HepG2 (cell line): ENCODE measurements around the gene GJA9. TPM values are rescaled to one million over a fixed set of nuclear protein-coding genes. Genes with fewer than 3 reads are reported as not detected.
A peak's percentile ranks its signal among the peaks of the same experiment; 100 is the strongest.

Experiments used
- CC2D1A ChIP-seq: sonication (generic); formaldehyde crosslinking; IDR thresholded peaks from 2 replicates; pipeline ENCODE4 v1.8.1; 2023; ENCODE audit warnings: mild to moderate bottlenecking, missing genetic modification reagents
- HES4 ChIP-seq: sonication (generic); formaldehyde crosslinking; IDR thresholded peaks from 2 replicates; pipeline ENCODE4 v1.9.0; 2021; ENCODE audit warnings: mild to moderate bottlenecking, missing genetic modification reagents, borderline replicate concordance
- HNRNPLL ChIP-seq: fragments of 200-400 bp; formaldehyde crosslinking; IDR thresholded peaks from 2 replicates; pipeline ENCODE4 v1.6.1; 2017; ENCODE audit warnings: mild to moderate bottlenecking, low read depth, low read length; ENCODE audit not compliant: poor library complexity, severe bottlenecking
- HOXA5 ChIP-seq: sonication (generic); formaldehyde crosslinking; IDR thresholded peaks from 2 replicates; pipeline ENCODE4 v1.4.0; 2020; ENCODE audit warnings: missing genetic modification reagents
- KDM4B ChIP-seq: sonication (generic); formaldehyde crosslinking; IDR thresholded peaks from 2 replicates; pipeline ENCODE4 v1.4.0; 2020; ENCODE audit warnings: missing genetic modification reagents
- MAFK ChIP-seq, 2 experiments: IDR thresholded peaks in 1 of 2; conservative IDR thresholded peaks in 1 of 2; 2 replicates each; pipeline ENCODE4 v1.6.1; 2011; ENCODE audit warnings: improper control_type of control experiment in 2 of 2, low read length in 2 of 2
- NFRKB ChIP-seq: fragments of 450-650 bp; IDR thresholded peaks from 2 replicates; pipeline ENCODE4 v1.6.1; 2017
- NONO ChIP-seq, 2 experiments: fragments of 450-650 bp in 1 of 2; sonication (generic) in 1 of 2; formaldehyde crosslinking in 1 of 2; IDR thresholded peaks in 1 of 2; conservative IDR thresholded peaks in 1 of 2; 2 replicates each; pipeline versions ENCODE4 v1.6.1 to v1.8.0; 2017 to 2022; ENCODE audit warnings: mild to moderate bottlenecking in 1 of 2, missing genetic modification reagents in 1 of 2, moderate library complexity in 1 of 2
- ZNF552 ChIP-seq: sonication (generic); formaldehyde crosslinking; IDR thresholded peaks from 2 replicates; pipeline ENCODE4 v1.9.0; 2022; ENCODE audit warnings: missing genetic modification reagents, mild to moderate bottlenecking, borderline replicate concordance
- ZNF598 ChIP-seq: sonication (generic); formaldehyde crosslinking; IDR thresholded peaks from 2 replicates; pipeline ENCODE4 v1.5.1; 2020; ENCODE audit warnings: mild to moderate bottlenecking, missing genetic modification reagents, borderline replicate concordance
- ZNF883 ChIP-seq: sonication (generic); formaldehyde crosslinking; IDR thresholded peaks from 2 replicates; pipeline ENCODE4 v1.5.1; 2020; ENCODE audit warnings: mild to moderate bottlenecking, missing genetic modification reagents; ENCODE audit errors: not compliant biosample characterization
- polyA plus RNA-seq, 8 experiments: library from polyadenylated mRNA; depleted of rRNA in 3 of 8; stranded (reverse) in 7 of 8; unstranded in 1 of 8; fragments of >200 nt; fragmentation: Illumina TruSeq in 4 of 8; extraction: Trizol in 4 of 8; gene quantifications; 2 replicates each; pipeline versions ENCODE4 v1.2.1 to v1.2.3, GENCODE V29; 2011 to 2016; ENCODE audit warnings: low read depth in 4 of 8, missing spikeins in 1 of 8, mixed read lengths in 1 of 8; ENCODE audit not compliant: insufficient read depth in 1 of 8
- total RNA-seq, 5 experiments: library from RNA; depleted of rRNA; stranded (reverse); fragments of >200 nt; fragmentation: Illumina TruSeq; extraction: Trizol; gene quantifications; 2 replicates each; pipeline ENCODE4 v1.2.3, GENCODE V29; 2016; ENCODE audit warnings: low read depth in 1 of 5
- TF ChIP-seq, protein P1 (sequence below): IDR thresholded peaks from 2 replicates; pipeline ENCODE4 v1.6.1; 2016; ENCODE audit warnings: missing biosample characterization, missing genetic modification reagents, low read depth
- TF ChIP-seq, protein P2 (sequence below): sonication (generic); formaldehyde crosslinking; conservative IDR thresholded peaks from 2 replicates; pipeline ENCODE4 v1.8.1; 2023; ENCODE audit warnings: missing genetic modification reagents
- TF ChIP-seq, protein P3 (sequence below): sonication (generic); formaldehyde crosslinking; IDR thresholded peaks from 2 replicates; pipeline ENCODE4 v1.4.0; 2020; ENCODE audit warnings: missing genetic modification reagents
- TF ChIP-seq, protein P4 (sequence below): IDR thresholded peaks from 2 replicates; pipeline ENCODE4 v1.4.0; 2020; ENCODE audit warnings: mild to moderate bottlenecking, missing genetic modification reagents
- TF ChIP-seq, protein P5 (sequence below): fragments of 450-650 bp; IDR thresholded peaks from 2 replicates; pipeline ENCODE4 v1.6.1; 2017

The GJA9 gene
- total and polyA plus RNA-seq, 2 of the 13 experiments (the other 11 are each of a cell fraction or from before 2014, with no cell fraction given) = 0.08 to 0.13 TPM

DNA sequence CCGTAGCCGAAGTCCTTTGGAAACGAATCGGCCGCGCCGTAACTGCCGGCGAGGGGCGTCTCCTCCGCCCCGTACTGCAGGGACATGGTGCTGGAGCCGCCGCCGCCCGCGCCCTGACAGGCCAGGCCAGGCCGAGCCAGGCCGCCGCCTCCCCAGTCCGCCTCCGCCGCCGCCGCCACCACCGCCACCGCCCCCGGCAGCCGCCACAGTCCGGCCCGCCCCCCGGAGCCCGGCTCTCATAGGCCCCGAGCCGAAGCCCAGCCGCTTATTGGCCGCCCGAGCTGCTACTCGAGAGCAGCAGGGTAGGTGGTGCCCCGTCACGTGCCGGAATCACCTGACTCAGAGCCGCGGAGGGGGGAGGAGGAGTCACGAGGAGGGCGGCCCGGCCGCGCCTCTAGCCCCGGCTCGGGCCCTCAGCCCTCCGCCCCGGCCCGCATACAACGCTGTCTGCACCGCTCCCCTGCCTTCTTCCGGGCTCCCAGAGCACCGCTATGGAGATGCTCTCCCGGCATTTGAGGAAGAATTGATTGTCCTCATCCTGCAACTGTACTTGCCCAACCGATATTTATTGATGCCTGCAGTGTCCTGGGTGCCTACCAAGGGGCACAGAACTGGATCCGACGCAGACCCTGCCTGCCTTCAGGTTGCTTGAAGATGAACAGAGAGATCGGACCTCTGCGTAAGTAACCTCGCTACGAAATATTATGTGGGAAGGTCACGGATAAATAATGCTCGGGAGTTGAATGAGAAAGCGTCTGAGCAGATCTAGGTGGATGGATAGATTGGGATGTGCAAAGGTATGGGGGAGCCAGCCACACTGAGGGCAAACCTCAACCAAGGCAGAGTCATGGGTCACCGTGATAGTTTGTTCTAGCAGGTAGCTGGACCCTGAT, 21.6 kb downstream of the GJA9 start, which contains the start of gene RRAGC (continued):
- TF ChIP-seq, protein P1, sequence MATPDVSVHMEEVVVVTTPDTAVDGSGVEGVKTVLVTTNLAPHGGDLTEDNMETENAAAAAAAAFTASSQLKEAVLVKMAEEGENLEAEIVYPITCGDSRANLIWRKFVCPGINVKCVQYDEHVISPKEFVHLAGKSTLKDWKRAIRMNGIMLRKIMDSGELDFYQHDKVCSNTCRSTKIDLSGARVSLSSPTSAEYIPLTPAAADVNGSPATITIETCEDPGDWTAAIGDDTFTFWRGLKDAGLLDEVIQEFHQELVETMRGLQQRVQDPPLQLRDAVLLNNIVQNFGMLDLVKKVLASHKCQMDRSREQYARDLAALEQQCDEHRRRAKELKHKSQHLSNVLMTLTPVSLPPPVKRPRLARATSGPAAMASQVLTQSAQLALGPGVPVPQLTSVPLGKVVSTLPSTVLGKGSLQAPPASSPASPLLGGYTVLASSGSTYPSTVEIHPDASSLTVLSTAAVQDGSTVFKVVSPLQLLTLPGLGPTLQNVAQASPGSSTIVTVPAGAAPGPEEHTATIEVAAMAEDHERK = no peak
- TF ChIP-seq HNRNPLL (peak; percentile 77), CC2D1A (CRISPR knock-in tag) (no peak), ZNF552 (CRISPR knock-in tag) (0 out of 2 replicates have a peak, but pooled peaks have one; percentile 12), ZNF883 (no peak), NONO (IDR thresholded peaks at IDR 0.05) (no peak), NONO (CRISPR knock-in tag; conservative IDR thresholded peaks at IDR 0.05) (peak; percentile 47; the same call in 1 of the 2 replicates), KDM4B (CRISPR knock-in tag) (no peak), HOXA5 (CRISPR knock-in tag) (no peak), MAFK (conservative IDR thresholded peaks at IDR 0.05 in 1 of 2, IDR thresholded peaks at IDR 0.05 in 1 of 2; ENCODE audit: low read length in 2 of 2) (no peak), HES4 (CRISPR knock-in tag) (peak; percentile 64), ZNF598 (no peak), NFRKB (no peak)
- TF ChIP-seq, protein P2, sequence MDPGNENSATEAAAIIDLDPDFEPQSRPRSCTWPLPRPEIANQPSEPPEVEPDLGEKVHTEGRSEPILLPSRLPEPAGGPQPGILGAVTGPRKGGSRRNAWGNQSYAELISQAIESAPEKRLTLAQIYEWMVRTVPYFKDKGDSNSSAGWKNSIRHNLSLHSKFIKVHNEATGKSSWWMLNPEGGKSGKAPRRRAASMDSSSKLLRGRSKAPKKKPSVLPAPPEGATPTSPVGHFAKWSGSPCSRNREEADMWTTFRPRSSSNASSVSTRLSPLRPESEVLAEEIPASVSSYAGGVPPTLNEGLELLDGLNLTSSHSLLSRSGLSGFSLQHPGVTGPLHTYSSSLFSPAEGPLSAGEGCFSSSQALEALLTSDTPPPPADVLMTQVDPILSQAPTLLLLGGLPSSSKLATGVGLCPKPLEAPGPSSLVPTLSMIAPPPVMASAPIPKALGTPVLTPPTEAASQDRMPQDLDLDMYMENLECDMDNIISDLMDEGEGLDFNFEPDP = no peak
- TF ChIP-seq, protein P3, sequence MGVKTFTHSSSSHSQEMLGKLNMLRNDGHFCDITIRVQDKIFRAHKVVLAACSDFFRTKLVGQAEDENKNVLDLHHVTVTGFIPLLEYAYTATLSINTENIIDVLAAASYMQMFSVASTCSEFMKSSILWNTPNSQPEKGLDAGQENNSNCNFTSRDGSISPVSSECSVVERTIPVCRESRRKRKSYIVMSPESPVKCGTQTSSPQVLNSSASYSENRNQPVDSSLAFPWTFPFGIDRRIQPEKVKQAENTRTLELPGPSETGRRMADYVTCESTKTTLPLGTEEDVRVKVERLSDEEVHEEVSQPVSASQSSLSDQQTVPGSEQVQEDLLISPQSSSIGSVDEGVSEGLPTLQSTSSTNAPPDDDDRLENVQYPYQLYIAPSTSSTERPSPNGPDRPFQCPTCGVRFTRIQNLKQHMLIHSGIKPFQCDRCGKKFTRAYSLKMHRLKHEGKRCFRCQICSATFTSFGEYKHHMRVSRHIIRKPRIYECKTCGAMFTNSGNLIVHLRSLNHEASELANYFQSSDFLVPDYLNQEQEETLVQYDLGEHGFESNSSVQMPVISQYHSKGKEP (CRISPR knock-in tag) = no peak
- TF ChIP-seq, protein P4, sequence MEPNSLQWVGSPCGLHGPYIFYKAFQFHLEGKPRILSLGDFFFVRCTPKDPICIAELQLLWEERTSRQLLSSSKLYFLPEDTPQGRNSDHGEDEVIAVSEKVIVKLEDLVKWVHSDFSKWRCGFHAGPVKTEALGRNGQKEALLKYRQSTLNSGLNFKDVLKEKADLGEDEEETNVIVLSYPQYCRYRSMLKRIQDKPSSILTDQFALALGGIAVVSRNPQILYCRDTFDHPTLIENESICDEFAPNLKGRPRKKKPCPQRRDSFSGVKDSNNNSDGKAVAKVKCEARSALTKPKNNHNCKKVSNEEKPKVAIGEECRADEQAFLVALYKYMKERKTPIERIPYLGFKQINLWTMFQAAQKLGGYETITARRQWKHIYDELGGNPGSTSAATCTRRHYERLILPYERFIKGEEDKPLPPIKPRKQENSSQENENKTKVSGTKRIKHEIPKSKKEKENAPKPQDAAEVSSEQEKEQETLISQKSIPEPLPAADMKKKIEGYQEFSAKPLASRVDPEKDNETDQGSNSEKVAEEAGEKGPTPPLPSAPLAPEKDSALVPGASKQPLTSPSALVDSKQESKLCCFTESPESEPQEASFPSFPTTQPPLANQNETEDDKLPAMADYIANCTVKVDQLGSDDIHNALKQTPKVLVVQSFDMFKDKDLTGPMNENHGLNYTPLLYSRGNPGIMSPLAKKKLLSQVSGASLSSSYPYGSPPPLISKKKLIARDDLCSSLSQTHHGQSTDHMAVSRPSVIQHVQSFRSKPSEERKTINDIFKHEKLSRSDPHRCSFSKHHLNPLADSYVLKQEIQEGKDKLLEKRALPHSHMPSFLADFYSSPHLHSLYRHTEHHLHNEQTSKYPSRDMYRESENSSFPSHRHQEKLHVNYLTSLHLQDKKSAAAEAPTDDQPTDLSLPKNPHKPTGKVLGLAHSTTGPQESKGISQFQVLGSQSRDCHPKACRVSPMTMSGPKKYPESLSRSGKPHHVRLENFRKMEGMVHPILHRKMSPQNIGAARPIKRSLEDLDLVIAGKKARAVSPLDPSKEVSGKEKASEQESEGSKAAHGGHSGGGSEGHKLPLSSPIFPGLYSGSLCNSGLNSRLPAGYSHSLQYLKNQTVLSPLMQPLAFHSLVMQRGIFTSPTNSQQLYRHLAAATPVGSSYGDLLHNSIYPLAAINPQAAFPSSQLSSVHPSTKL = peak; percentile 49; the same call in 1 of the 2 replicates
- TF ChIP-seq, protein P5, sequence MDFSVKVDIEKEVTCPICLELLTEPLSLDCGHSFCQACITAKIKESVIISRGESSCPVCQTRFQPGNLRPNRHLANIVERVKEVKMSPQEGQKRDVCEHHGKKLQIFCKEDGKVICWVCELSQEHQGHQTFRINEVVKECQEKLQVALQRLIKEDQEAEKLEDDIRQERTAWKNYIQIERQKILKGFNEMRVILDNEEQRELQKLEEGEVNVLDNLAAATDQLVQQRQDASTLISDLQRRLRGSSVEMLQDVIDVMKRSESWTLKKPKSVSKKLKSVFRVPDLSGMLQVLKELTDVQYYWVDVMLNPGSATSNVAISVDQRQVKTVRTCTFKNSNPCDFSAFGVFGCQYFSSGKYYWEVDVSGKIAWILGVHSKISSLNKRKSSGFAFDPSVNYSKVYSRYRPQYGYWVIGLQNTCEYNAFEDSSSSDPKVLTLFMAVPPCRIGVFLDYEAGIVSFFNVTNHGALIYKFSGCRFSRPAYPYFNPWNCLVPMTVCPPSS = no peak
